ENCODE data around the gene RND2. TPM values are rescaled to one million over a fixed set of nuclear protein-coding genes. Genes with fewer than 3 reads are reported as not detected.
A peak's percentile ranks its signal among the peaks of the same experiment; 100 is the strongest.

The RND2 gene
- total and polyA plus RNA-seq, 2 of the 13 experiments (the other 11 are each of a cell fraction or from before 2014, with no cell fraction given): 0.05 to 0.11 TPM

- TF ChIP-seq SATB2 (CRISPR knock-in tag; IDR thresholded peaks at IDR 0.05) (0 out of 2 replicates have a peak, but pooled peaks have one; percentile 50), MEIS2 (CRISPR knock-in tag; IDR thresholded peaks at IDR 0.05) (0 out of 2 replicates have a peak, but pooled peaks have one; percentile 7), ZSCAN12 (CRISPR knock-in tag; IDR thresholded peaks at IDR 0.05) (0 out of 2 replicates have a peak, but pooled peaks have one; percentile 23), ZFP37 (CRISPR knock-in tag; IDR thresholded peaks at IDR 0.05; ENCODE audit: borderline replicate concordance) (0 out of 2 replicates have a peak, but pooled peaks have one; percentile 14), ZNF205 (CRISPR knock-in tag; IDR thresholded peaks at IDR 0.05) (0 out of 2 replicates have a peak, but pooled peaks have one; percentile 56), FOXA1 (IDR thresholded peaks at IDR 0.05) (no peak), FOXA1 (CRISPR knock-in tag; IDR thresholded peaks at IDR 0.05) (peak; percentile 43; the same call in 1 of the 2 replicates), ZNF20 (CRISPR knock-in tag; IDR thresholded peaks at IDR 0.05) (no peak), MED13 (CRISPR knock-in tag; IDR thresholded peaks at IDR 0.05) (peak; percentile 21; the same call in 1 of the 2 replicates), ZNF792 (CRISPR knock-in tag; IDR thresholded peaks at IDR 0.05) (no peak), HIC2 (CRISPR knock-in tag; IDR thresholded peaks at IDR 0.05; ENCODE audit: low read depth) (no peak), SNAPC4 (CRISPR knock-in tag; IDR thresholded peaks at IDR 0.05) (no peak), MYC (CRISPR knock-in tag; IDR thresholded peaks at IDR 0.05; ENCODE audit: borderline replicate concordance) (no peak), ATM (IDR thresholded peaks at IDR 0.05; ENCODE audit: borderline replicate concordance) (no peak), HNF4A (CRISPR knock-in tag; IDR thresholded peaks at IDR 0.05) (0 out of 2 replicates have a peak, but pooled peaks have one; percentile 20), ZNF317 (CRISPR knock-in tag; IDR thresholded peaks at IDR 0.05) (no peak; the same call in 1 of the 2 replicates), ZNF616 (CRISPR knock-in tag; IDR thresholded peaks at IDR 0.05; ENCODE audit: low read depth) (no peak), FOXP1 (IDR thresholded peaks at IDR 0.05) (no peak), FOXP1 (CRISPR knock-in tag; IDR thresholded peaks at IDR 0.05) (peak; percentile 27; the same call in 1 of the 2 replicates)
- TF ChIP-seq, protein P1, sequence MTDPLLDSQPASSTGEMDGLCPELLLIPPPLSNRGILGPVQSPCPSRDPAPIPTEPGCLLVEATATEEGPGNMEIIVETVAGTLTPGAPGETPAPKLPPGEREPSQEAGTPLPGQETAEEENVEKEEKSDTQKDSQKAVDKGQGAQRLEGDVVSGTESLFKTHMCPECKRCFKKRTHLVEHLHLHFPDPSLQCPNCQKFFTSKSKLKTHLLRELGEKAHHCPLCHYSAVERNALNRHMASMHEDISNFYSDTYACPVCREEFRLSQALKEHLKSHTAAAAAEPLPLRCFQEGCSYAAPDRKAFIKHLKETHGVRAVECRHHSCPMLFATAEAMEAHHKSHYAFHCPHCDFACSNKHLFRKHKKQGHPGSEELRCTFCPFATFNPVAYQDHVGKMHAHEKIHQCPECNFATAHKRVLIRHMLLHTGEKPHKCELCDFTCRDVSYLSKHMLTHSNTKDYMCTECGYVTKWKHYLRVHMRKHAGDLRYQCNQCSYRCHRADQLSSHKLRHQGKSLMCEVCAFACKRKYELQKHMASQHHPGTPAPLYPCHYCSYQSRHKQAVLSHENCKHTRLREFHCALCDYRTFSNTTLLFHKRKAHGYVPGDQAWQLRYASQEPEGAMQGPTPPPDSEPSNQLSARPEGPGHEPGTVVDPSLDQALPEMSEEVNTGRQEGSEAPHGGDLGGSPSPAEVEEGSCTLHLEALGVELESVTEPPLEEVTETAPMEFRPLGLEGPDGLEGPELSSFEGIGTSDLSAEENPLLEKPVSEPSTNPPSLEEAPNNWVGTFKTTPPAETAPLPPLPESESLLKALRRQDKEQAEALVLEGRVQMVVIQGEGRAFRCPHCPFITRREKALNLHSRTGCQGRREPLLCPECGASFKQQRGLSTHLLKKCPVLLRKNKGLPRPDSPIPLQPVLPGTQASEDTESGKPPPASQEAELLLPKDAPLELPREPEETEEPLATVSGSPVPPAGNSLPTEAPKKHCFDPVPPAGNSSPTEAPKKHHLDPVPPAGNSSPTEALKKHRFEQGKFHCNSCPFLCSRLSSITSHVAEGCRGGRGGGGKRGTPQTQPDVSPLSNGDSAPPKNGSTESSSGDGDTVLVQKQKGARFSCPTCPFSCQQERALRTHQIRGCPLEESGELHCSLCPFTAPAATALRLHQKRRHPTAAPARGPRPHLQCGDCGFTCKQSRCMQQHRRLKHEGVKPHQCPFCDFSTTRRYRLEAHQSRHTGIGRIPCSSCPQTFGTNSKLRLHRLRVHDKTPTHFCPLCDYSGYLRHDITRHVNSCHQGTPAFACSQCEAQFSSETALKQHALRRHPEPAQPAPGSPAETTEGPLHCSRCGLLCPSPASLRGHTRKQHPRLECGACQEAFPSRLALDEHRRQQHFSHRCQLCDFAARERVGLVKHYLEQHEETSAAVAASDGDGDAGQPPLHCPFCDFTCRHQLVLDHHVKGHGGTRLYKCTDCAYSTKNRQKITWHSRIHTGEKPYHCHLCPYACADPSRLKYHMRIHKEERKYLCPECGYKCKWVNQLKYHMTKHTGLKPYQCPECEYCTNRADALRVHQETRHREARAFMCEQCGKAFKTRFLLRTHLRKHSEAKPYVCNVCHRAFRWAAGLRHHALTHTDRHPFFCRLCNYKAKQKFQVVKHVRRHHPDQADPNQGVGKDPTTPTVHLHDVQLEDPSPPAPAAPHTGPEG (CRISPR knock-in tag; IDR thresholded peaks at IDR 0.05): no peak
Measured at GRCh38 chr17:42997390-42997983, 27.5 kb upstream of the RND2 start (continued).

Data from HepG2 (cell line).